ENCODE measurements around the gene ZNF629.

ZNF629 gene

GRCh38 chr16:30760001-30760559 lies 26.9 kb downstream of the ZNF629 start:
- H3K4me3 ChIP-seq (ENCODE audit: low read length), result no peak overlapping the region
- no peak for DNase-seq (ENCODE audit: low read depth)
- no peak for TF ChIP-seq CTCF (conservative IDR thresholded peaks at IDR 0.05; ENCODE audit: low read length)

GRCh38 chr16:30758988-30759491 lies 28.0 kb downstream of the ZNF629 start:
- TF ChIP-seq CTCF (conservative IDR thresholded peaks at IDR 0.05; ENCODE audit: low read length), result no peak
- DNase-seq (ENCODE audit: low read depth), result no peak
- no peak overlapping the region for H3K4me3 ChIP-seq (ENCODE audit: low read length)

GRCh38 chr16:30757316-30757715 lies 29.7 kb downstream of the ZNF629 start:
- H3K4me3 ChIP-seq (ENCODE audit: low read length), result no peak overlapping the region
- no peak for DNase-seq (ENCODE audit: low read depth)
- TF ChIP-seq CTCF (conservative IDR thresholded peaks at IDR 0.05; ENCODE audit: low read length), result no peak

- no peak for TF ChIP-seq CTCF (conservative IDR thresholded peaks at IDR 0.05; ENCODE audit: low read length)
- DNase-seq (ENCODE audit: low read depth), result no peak
- no peak overlapping the region for H3K4me3 ChIP-seq (ENCODE audit: low read length)
Measured at GRCh38 chr16:30756781-30757100, 30.3 kb downstream of the ZNF629 start.

- H3K4me3 ChIP-seq (ENCODE audit: low read length), result no peak overlapping the region
- no peak for TF ChIP-seq CTCF (conservative IDR thresholded peaks at IDR 0.05; ENCODE audit: low read length)
- no peak for DNase-seq (ENCODE audit: low read depth)
Measured at GRCh38 chr16:30755955-30756780, 30.8 kb downstream of the ZNF629 start.

- TF ChIP-seq CTCF (conservative IDR thresholded peaks at IDR 0.05; ENCODE audit: low read length), result no peak
- H3K4me3 ChIP-seq (ENCODE audit: low read length), result no peak overlapping the region
- DNase-seq (ENCODE audit: low read depth), result no peak
Measured at GRCh38 chr16:30753596-30753995, 33.4 kb downstream of the ZNF629 start.
